Pancreas (tissue), 10 donors: ENCODE measurements around the gene DIPK1A. TPM values are rescaled to one million over a fixed set of nuclear protein-coding genes. Genes with fewer than 3 reads are reported as not detected.

Experiments
- ATAC-seq, 4 donors: fragments of 200-7000 bp; cut with Tn5 transposase; one replicate each; pipeline versions ENCODE4 v1.8.0 to v1.9.1; 2020; ENCODE audit warnings: mild to moderate bottlenecking in 4 of 4, moderate library complexity in 4 of 4
- DNase-seq, 6 donors: peaks; one replicate each; pipeline ENCODE4 v3.0.0-alpha.2; 2020
- FAIRE-seq: peaks from 2 replicates; lab custom pipeline; 2012; peaks lifted over from hg19 to GRCh38; lab: Jason Lieb, UNC
- H3K27ac ChIP-seq, 4 donors: fragments of 200-600 bp; sonication (generic); 1 replicate in 3 of 4; 2 replicates in 1 of 4; pipeline versions ENCODE4 v1.5.0 to v1.8.0; 2020
- H3K27me3 ChIP-seq, 4 donors: fragments of 200-600 bp; one replicate each; pipeline ENCODE4 v1.8.0; 2021
- H3K36me3 ChIP-seq, 3 donors: fragments of 200-600 bp; sonication (generic) in 1 of 3; one replicate each; pipeline versions ENCODE4 v1.5.0 to v1.8.0; 2020 to 2021
- H3K4me1 ChIP-seq, 3 donors: fragments of 200-600 bp; one replicate each; pipeline ENCODE4 v1.8.0; 2021
- H3K4me3 ChIP-seq, 4 donors: fragments of 200-600 bp; sonication (generic) in 2 of 4; one replicate each; pipeline versions ENCODE4 v1.5.0 to v1.8.0; 2020 to 2021
- H3K9me3 ChIP-seq, 4 donors: fragments of 200-600 bp; one replicate each; pipeline ENCODE4 v1.8.0; 2021
- whole genome bisulfite sequencing, 2 donors: extraction: QIAGEN DNeasy Blood & Tissue Kit; methylation state at CpG; one replicate each; pipeline ENCODE4 v1.1.7; 2013; 5-methylcytosine and 5-hydroxymethylcytosine counted together
- intact Hi-C, 3 donors: fragments of 100-400 bp; cut with DNase I; formaldehyde crosslinking; loops; one replicate each; pipeline versions ENCODE4 v1.11.1 to v1.14.2; 2022
- polyA plus RNA-seq, 2 donors: library from polyadenylated mRNA; stranded (reverse); fragments of 200-250 nt; gene quantifications; one replicate each; pipeline ENCODE4 v1.2.3, GENCODE V29; 2013
- total RNA-seq, 6 donors: library from RNA; stranded (reverse); fragmentation: NEBNext Ultra II Directional in 4 of 6; extraction: Animal tissue kit (Norgen Biotek cat#: 25700) in 4 of 6; gene quantifications; one replicate each; pipeline versions ENCODE4 v1.2.1 to v1.2.4, GENCODE V29; 2021 to 2023
- TF ChIP-seq, protein P1 (sequence below), 4 donors: fragments of 200-600 bp; sonication (generic) in 3 of 4; IDR thresholded peaks; one replicate each; pipeline versions ENCODE4 v1.5.0 to v1.8.0; 2021; ENCODE audit warnings: antibody characterized with exemption in 4 of 4
- donor health status: healthy with polysubstance abuse.
- donor health status: DM: no; HTN: no; CAD: no; lungs with moderate emphysema.
- donor health status: DM: no; HTN: no; CAD: no.
- donor health status: control.
- donor health status: control.
- donor health status: Bipolar disorder and iron deficiency.
- donor health status: DM: yes; HTN: yes; CAD: no.
- donor health status: DM: no; HTN: no; CAD: no.
- donor health status: DM: no; HTN: no; CAD: no.
- donor health status: DM: yes; HTN: yes; CAD: no.

DIPK1A gene
- total and polyA plus RNA-seq, 8 donors = 0.80 to 5.4 (median 2.0) TPM

- peak in 3 of 4 donors; percentile 34 to 54 (median 42) for ATAC-seq
- FAIRE-seq = peak; percentile 53
- H3K27ac ChIP-seq = no peak overlapping the region
- DNase-seq = peak in 2 of 6 donors; percentile 13 to 24
- H3K36me3 ChIP-seq = no peaks in the 10 kb centered on the region
- TF ChIP-seq, protein P1, sequence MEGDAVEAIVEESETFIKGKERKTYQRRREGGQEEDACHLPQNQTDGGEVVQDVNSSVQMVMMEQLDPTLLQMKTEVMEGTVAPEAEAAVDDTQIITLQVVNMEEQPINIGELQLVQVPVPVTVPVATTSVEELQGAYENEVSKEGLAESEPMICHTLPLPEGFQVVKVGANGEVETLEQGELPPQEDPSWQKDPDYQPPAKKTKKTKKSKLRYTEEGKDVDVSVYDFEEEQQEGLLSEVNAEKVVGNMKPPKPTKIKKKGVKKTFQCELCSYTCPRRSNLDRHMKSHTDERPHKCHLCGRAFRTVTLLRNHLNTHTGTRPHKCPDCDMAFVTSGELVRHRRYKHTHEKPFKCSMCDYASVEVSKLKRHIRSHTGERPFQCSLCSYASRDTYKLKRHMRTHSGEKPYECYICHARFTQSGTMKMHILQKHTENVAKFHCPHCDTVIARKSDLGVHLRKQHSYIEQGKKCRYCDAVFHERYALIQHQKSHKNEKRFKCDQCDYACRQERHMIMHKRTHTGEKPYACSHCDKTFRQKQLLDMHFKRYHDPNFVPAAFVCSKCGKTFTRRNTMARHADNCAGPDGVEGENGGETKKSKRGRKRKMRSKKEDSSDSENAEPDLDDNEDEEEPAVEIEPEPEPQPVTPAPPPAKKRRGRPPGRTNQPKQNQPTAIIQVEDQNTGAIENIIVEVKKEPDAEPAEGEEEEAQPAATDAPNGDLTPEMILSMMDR (IDR thresholded peaks at IDR 0.05) = no peak
- intact Hi-C loops = no loop called here
- H3K4me3 ChIP-seq = no peak overlapping the region
- WGBS, 2 donors = 56 to 58% methylated on average over 5 of the region's 5 CpGs
- H3K9me3 ChIP-seq = no peaks in the 10 kb centered on the region
- peaks cover 0 to 20% (median 14%) of the 10 kb centered on the region in 3 donors for H3K4me1 ChIP-seq
- no peaks in the 10 kb centered on the region for H3K27me3 ChIP-seq
Observed at GRCh38 chr1:92934395-92935378, 26.6 kb downstream of the DIPK1A start.

GRCh38 chr1:92933459-92933858 is 27.8 kb downstream of the DIPK1A start:
- intact Hi-C loops = no loop called here
- no peak for FAIRE-seq
- Histone ChIP-seq H3K27ac (no peak overlapping the region), H3K4me1 (peaks cover 0 to 20% (median 14%) of the 10 kb centered on the region in 3 donors), H3K36me3 (no peaks in the 10 kb centered on the region), H3K9me3 (no peaks in the 10 kb centered on the region), H3K27me3 (no peaks in the 10 kb centered on the region), H3K4me3 (no peak overlapping the region)
- peak in 3 of 4 donors; percentile 12 to 65 (median 63) for ATAC-seq
- 17 to 18% methylated on average over 2 of the region's 2 CpGs for WGBS, 2 donors
- TF ChIP-seq, protein P1 (IDR thresholded peaks at IDR 0.05) = no peak
- DNase-seq = no peak

DNA sequence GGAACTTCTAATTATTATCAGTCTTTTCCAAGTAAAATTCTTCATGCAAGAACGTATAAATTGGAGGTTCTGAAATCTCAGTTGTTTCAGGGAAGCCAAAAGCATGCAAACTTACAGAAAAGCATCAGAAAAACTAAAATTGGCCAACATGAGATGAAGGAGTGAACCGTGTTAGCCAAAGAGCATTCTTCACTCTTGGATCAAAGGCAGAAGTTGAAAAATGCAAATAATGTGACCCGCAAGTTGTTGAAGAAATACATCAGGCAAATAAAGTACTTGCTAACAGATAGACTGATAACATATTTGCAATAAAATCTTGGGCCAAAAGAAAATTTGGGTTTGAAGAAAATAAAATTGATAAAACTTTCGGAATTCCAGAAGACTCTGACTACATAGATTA is 29.6 kb downstream of the DIPK1A start:
- H3K27ac ChIP-seq = no peak overlapping the region
- no peak for ATAC-seq
- FAIRE-seq = no peak
- H3K27me3 ChIP-seq = no peaks in the 10 kb centered on the region
- intact Hi-C loops = no loop called here
- TF ChIP-seq, protein P1 (IDR thresholded peaks at IDR 0.05) = no peak
- H3K4me3 ChIP-seq = no peak overlapping the region
- peaks cover 0 to 20% (median 14%) of the 10 kb centered on the region in 3 donors for H3K4me1 ChIP-seq
- DNase-seq = no peak
- no peaks in the 10 kb centered on the region for H3K9me3 ChIP-seq
- 89 to 92% methylated on average over 4 of the region's 4 CpGs for WGBS, 2 donors
- no peaks in the 10 kb centered on the region for H3K36me3 ChIP-seq

GRCh38 chr1:92929461-92929860 is 31.8 kb downstream of the DIPK1A start:
- no peaks in the 10 kb centered on the region for H3K9me3 ChIP-seq
- no peak for FAIRE-seq
- H3K4me1 ChIP-seq = peaks cover 0 to 14% (median 9%) of the 10 kb centered on the region in 3 donors
- no peak overlapping the region for H3K27ac ChIP-seq
- no peaks in the 10 kb centered on the region for H3K36me3 ChIP-seq
- no peak for DNase-seq
- intact Hi-C loops = no loop called here
- TF ChIP-seq, protein P1 (IDR thresholded peaks at IDR 0.05) = no peak
- no peaks in the 10 kb centered on the region for H3K27me3 ChIP-seq
- no peak overlapping the region for H3K4me3 ChIP-seq
- WGBS, 2 donors = 29 to 49% methylated on average over 1 of the region's 1 CpG
- no peak for ATAC-seq

DNA sequence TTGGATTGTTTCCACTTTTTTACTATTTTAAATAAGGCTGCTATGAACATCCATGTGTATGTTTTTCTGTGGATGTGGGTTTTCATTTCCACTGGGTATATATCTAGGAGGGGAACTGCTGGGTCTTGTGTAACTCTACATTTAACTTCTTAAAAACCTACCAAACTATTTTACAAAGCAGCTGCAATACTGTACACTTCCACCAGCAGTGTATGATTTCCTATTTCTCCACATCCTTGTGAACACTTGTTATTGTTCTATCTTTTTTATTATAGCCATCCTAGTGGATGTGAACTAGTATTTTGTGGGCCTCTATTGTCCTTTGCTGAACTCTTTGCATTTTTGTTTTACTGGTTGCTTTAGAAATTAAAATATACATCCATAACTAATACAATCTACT is 33.4 kb downstream of the DIPK1A start:
- intact Hi-C loops = no loop called here
- TF ChIP-seq, protein P1 (IDR thresholded peaks at IDR 0.05) = no peak
- ATAC-seq = no peak
- Histone ChIP-seq H3K27ac (no peak overlapping the region), H3K9me3 (no peaks in the 10 kb centered on the region), H3K36me3 (no peaks in the 10 kb centered on the region), H3K4me3 (no peak overlapping the region), H3K4me1 (no peaks in the 10 kb centered on the region), H3K27me3 (no peaks in the 10 kb centered on the region)
- DNase-seq = no peak
- no peak for FAIRE-seq
